HepG2 (cell line): ENCODE results near the gene SIRT7. TPM values are rescaled to one million over a fixed set of nuclear protein-coding genes. Genes with fewer than 3 reads are reported as not detected.

Experiments used
- ASH2L ChIP-seq: fragments of 300-600, 200-600 bp; sonication (generic); IDR thresholded peaks from 2 replicates; pipeline ENCODE4 v1.7.0; 2017; ENCODE audit warnings: low read depth, mild to moderate bottlenecking, moderate library complexity, mixed read lengths, low read length; ENCODE audit not compliant: insufficient read length
- DNMT3B ChIP-seq: conservative IDR thresholded peaks from 2 replicates; pipeline ENCODE4 v1.6.1; 2016; ENCODE audit warnings: missing biosample characterization, control low read depth
- EEA1 ChIP-seq: sonication (generic); formaldehyde crosslinking; IDR thresholded peaks from 2 replicates; pipeline ENCODE4 v1.5.1; 2020; ENCODE audit warnings: mild to moderate bottlenecking, missing genetic modification reagents, borderline replicate concordance
- GLI4 ChIP-seq: sonication (generic); formaldehyde crosslinking; IDR thresholded peaks from 2 replicates; pipeline ENCODE4 v1.5.1; 2020; ENCODE audit warnings: missing genetic modification reagents, mild to moderate bottlenecking, moderate library complexity, borderline replicate concordance
- ISX ChIP-seq: sonication (generic); formaldehyde crosslinking; conservative IDR thresholded peaks from 2 replicates; pipeline ENCODE4 v1.5.0; 2020; ENCODE audit warnings: missing genetic modification reagents
- MEIS2 ChIP-seq: sonication (generic); formaldehyde crosslinking; IDR thresholded peaks from 2 replicates; pipeline ENCODE4 v1.9.0; 2021; ENCODE audit warnings: mild to moderate bottlenecking, missing genetic modification reagents
- NCOA2 ChIP-seq: sonication (generic); formaldehyde crosslinking; IDR thresholded peaks from 2 replicates; pipeline ENCODE4 v1.8.0; 2022; ENCODE audit warnings: inconsistent platforms
- NFE2L2 ChIP-seq: fragments of 150-350 bp; IDR thresholded peaks from 2 replicates; pipeline ENCODE4 v1.6.1; 2014; ENCODE audit warnings: low read length
- PHF5A ChIP-seq: IDR thresholded peaks from one replicate; pipeline ENCODE4 v1.6.1; 2018; ENCODE audit warnings: low read depth, missing genetic modification reagents; ENCODE audit not compliant: unreplicated experiment
- RCOR2 ChIP-seq: IDR thresholded peaks from 2 replicates; pipeline ENCODE4 v1.6.1; 2016; ENCODE audit warnings: missing biosample characterization, missing genetic modification reagents
- SNAPC4 ChIP-seq: sonication (generic); formaldehyde crosslinking; IDR thresholded peaks from 2 replicates; pipeline ENCODE4 v1.4.0; 2020; ENCODE audit warnings: mild to moderate bottlenecking, missing genetic modification reagents
- WIZ ChIP-seq: sonication (generic); formaldehyde crosslinking; IDR thresholded peaks from 2 replicates; pipeline ENCODE4 v1.5.1; 2020; ENCODE audit warnings: mild to moderate bottlenecking, missing genetic modification reagents
- ZBTB3 ChIP-seq: sonication (generic); formaldehyde crosslinking; IDR thresholded peaks from 2 replicates; pipeline ENCODE4 v1.4.0; 2020; ENCODE audit warnings: low read depth, mild to moderate bottlenecking, moderate library complexity, missing genetic modification reagents, borderline replicate concordance
- ZFP37 ChIP-seq: sonication (generic); formaldehyde crosslinking; IDR thresholded peaks from 2 replicates; pipeline ENCODE4 v1.4.0; 2020; ENCODE audit warnings: missing genetic modification reagents, borderline replicate concordance
- ZNF292 ChIP-seq: sonication (generic); formaldehyde crosslinking; IDR thresholded peaks from 2 replicates; pipeline ENCODE4 v1.8.1; 2022; ENCODE audit warnings: mild to moderate bottlenecking, low read depth, missing genetic modification reagents, borderline replicate concordance
- ZNF331 ChIP-seq: sonication (generic); formaldehyde crosslinking; IDR thresholded peaks from 2 replicates; pipeline ENCODE4 v1.4.0; 2020; ENCODE audit warnings: missing genetic modification reagents
- ZNF430 ChIP-seq: sonication (generic); formaldehyde crosslinking; IDR thresholded peaks from 2 replicates; pipeline ENCODE4 v1.9.0; 2021; ENCODE audit warnings: mild to moderate bottlenecking, missing genetic modification reagents
- ZNF746 ChIP-seq: sonication (generic); formaldehyde crosslinking; IDR thresholded peaks from 2 replicates; pipeline ENCODE4 v1.8.0; 2022; ENCODE audit warnings: mild to moderate bottlenecking, missing genetic modification reagents
- polyA plus RNA-seq, 8 experiments: library from polyadenylated mRNA; depleted of rRNA in 3 of 8; stranded (reverse) in 7 of 8; unstranded in 1 of 8; fragments of >200 nt; fragmentation: Illumina TruSeq in 4 of 8; extraction: Trizol in 4 of 8; gene quantifications; 2 replicates each; pipeline versions ENCODE4 v1.2.1 to v1.2.3, GENCODE V29; 2011 to 2016; ENCODE audit warnings: low read depth in 4 of 8, missing spikeins in 1 of 8, mixed read lengths in 1 of 8; ENCODE audit not compliant: insufficient read depth in 1 of 8
- total RNA-seq, 5 experiments: library from RNA; depleted of rRNA; stranded (reverse); fragments of >200 nt; fragmentation: Illumina TruSeq; extraction: Trizol; gene quantifications; 2 replicates each; pipeline ENCODE4 v1.2.3, GENCODE V29; 2016; ENCODE audit warnings: low read depth in 1 of 5
- TF ChIP-seq, protein P1 (sequence below): sonication (generic); formaldehyde crosslinking; conservative IDR thresholded peaks from 2 replicates; pipeline ENCODE4 v1.4.0; 2020; ENCODE audit warnings: mild to moderate bottlenecking, missing genetic modification reagents, moderate library complexity
- TF ChIP-seq, protein P2 (sequence below): sonication (generic); formaldehyde crosslinking; IDR thresholded peaks from 2 replicates; pipeline ENCODE4 v1.5.0; 2020; ENCODE audit warnings: missing genetic modification reagents

SIRT7 gene
- total and polyA plus RNA-seq, 2 of the 13 experiments (the other 11 are each of a cell fraction or from before 2014, with no cell fraction given) = 8.3 to 24.8 TPM

- TF ChIP-seq MEIS2 (CRISPR knock-in tag) = no peak; the same call in 1 of the 2 replicates
- TF ChIP-seq ISX = no peak; the same call in 1 of the 2 replicates
- TF ChIP-seq NFE2L2 = no peak
- TF ChIP-seq EEA1 (CRISPR knock-in tag) = 0 out of 2 replicates have a peak, but pooled peaks have one; percentile 23
- TF ChIP-seq DNMT3B = no peak
- no peak for TF ChIP-seq ZNF430
- 0 out of 2 replicates have a peak, but pooled peaks have one; percentile 32 for TF ChIP-seq ZBTB3 (CRISPR knock-in tag)
- TF ChIP-seq WIZ = no peak
- TF ChIP-seq GLI4 = peak; percentile 72; the same call in 1 of the 2 replicates
- no peak for TF ChIP-seq ZNF746 (CRISPR knock-in tag)
- TF ChIP-seq, protein P1, sequence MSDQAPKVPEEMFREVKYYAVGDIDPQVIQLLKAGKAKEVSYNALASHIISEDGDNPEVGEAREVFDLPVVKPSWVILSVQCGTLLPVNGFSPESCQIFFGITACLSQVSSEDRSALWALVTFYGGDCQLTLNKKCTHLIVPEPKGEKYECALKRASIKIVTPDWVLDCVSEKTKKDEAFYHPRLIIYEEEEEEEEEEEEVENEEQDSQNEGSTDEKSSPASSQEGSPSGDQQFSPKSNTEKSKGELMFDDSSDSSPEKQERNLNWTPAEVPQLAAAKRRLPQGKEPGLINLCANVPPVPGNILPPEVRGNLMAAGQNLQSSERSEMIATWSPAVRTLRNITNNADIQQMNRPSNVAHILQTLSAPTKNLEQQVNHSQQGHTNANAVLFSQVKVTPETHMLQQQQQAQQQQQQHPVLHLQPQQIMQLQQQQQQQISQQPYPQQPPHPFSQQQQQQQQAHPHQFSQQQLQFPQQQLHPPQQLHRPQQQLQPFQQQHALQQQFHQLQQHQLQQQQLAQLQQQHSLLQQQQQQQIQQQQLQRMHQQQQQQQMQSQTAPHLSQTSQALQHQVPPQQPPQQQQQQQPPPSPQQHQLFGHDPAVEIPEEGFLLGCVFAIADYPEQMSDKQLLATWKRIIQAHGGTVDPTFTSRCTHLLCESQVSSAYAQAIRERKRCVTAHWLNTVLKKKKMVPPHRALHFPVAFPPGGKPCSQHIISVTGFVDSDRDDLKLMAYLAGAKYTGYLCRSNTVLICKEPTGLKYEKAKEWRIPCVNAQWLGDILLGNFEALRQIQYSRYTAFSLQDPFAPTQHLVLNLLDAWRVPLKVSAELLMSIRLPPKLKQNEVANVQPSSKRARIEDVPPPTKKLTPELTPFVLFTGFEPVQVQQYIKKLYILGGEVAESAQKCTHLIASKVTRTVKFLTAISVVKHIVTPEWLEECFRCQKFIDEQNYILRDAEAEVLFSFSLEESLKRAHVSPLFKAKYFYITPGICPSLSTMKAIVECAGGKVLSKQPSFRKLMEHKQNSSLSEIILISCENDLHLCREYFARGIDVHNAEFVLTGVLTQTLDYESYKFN = no peak
- no peak for TF ChIP-seq ZNF331 (CRISPR knock-in tag)
- TF ChIP-seq ZNF292 (CRISPR knock-in tag) = no peak
- no peak for TF ChIP-seq SNAPC4
- no peak for TF ChIP-seq PHF5A (CRISPR knock-in tag)
- TF ChIP-seq, protein P2, sequence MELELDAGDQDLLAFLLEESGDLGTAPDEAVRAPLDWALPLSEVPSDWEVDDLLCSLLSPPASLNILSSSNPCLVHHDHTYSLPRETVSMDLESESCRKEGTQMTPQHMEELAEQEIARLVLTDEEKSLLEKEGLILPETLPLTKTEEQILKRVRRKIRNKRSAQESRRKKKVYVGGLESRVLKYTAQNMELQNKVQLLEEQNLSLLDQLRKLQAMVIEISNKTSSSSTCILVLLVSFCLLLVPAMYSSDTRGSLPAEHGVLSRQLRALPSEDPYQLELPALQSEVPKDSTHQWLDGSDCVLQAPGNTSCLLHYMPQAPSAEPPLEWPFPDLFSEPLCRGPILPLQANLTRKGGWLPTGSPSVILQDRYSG (CRISPR knock-in tag) = peak; percentile 32; the same call in 1 of the 2 replicates
- TF ChIP-seq RCOR2 (CRISPR knock-in tag) = no peak
- TF ChIP-seq ZFP37 (CRISPR knock-in tag) = no peak
- TF ChIP-seq NCOA2 (CRISPR knock-in tag) = no peak
- TF ChIP-seq ASH2L = peak; percentile 14
Measured at GRCh38 chr17:81910840-81911276, 7.1 kb downstream of the SIRT7 start (continued).
